Measurements from ENCODE around the gene HORMAD2.

Gene HORMAD2

DNA sequence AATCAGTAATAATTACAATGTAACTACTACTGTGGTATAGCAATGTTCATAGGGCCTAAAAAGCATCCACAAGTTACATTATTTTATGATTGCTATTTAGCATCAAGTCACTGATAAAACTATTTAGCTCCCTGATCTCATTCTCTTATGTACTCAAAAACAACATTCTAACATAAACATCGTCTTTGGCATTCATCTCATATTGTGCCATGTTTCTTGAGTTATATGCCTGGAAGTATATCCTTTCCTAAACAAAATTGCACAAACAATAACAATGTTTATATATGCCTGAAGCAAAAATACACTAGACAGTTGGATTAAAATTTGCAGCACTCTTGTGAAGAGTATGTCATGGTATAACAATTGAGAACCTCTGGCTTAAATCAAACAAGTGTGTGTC, 34.1 kb downstream of the HORMAD2 start:
- no peak for DNase-seq

DNA sequence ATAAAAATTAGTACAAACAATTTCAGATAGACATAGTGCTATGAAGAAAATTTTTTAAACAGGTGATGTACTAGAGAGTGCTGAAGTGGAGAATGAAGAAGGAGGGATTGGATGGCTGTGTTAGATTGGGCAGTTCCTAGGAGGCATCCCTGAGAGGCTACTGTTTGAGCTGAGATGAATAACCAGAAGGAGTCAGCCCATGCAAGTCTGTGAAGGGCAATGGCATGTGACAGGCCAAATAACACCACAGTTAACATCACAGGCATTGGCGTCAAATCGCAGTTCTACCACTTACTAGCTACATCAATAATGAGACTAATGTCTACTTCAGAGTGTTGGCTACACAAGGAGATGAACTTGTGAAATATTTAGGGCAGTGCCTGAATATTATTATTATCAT, 35.4 kb downstream of the HORMAD2 start:
- no peak for DNase-seq

DNA sequence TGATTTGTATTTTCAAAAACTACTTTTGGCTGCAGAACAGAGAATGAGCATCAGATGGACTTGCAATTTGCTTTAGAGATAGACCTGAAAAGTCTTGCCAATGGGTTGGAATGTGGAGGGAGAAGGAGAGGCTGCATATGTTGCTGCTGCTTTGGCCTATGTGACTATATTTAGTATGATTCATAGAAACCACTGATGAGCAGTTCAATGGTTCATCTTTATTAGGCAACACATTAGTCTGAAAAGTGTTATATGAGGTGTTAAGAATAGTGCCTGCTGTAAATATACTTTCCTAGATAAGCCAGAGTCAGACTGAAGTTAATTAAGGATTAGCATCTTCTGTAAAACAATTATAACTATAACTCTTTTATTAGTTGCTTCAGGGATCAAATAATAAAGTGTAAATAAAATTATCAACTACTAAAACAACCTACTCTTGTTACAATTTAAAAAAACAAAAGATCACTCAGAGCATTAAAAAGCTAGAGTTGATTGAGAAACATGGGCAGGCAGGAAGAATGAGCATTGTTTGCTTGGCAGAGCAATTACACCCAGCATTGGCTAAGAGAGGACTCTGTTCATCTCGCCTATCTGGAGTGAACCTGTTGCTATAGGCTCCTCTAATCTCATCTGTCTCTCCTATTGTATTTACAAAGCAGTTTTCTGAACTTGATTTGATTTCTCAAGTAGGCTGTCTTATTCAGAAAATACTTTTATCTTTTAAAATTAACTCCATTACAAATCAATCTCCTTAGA, 36.3 kb downstream of the HORMAD2 start:
- DNase-seq, result no peak

- DNase-seq, result no peak
Measured at GRCh38 chr22:30117256-30117655, 37.0 kb downstream of the HORMAD2 start.

GRCh38 chr22:30118291-30118690, 38.0 kb downstream of the HORMAD2 start:
- no peak for DNase-seq

DNA sequence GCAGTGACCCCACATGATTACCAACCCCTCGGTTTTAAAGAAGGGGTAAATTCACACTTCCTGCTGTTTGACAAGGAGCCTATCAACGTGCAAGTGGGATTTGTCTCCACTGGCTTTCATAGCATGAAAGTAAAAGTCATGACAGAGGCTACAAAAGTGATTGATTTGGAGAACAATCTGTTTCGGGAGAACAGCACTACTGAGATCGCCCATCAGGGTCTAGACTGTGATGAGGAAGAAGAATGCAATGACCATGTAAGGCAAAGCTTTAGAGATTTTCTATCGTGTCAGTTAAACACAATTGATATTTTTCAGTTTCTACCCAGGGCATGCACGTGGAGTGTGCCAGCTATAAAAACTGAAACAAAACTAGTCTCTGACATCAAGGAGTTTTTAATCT, 41.7 kb downstream of the HORMAD2 start:
- no peak for DNase-seq

- DNase-seq, result no peak
Measured at GRCh38 chr22:30123463-30123862, 43.2 kb downstream of the HORMAD2 start.

DNA sequence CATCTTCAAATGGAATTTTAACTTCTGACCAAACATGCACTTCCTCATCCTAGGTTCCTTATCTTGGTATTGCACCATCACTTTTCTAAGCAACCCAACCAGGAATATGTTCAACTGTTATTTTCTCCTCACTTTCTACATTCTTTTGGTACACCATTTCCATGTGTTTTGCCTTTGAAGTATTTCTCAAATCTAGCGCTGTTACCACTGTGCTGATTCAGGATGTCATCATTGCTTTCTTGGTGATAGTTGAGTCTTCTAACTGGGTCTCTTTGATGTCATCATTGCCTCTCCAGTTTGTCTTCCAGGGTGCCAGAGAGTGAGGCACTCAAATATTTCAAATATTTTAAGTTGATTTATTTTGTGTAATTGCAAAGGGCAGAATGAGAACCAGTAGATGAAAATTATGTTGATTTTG, 47.5 kb downstream of the HORMAD2 start:
- DNase-seq, result no peak

DNA sequence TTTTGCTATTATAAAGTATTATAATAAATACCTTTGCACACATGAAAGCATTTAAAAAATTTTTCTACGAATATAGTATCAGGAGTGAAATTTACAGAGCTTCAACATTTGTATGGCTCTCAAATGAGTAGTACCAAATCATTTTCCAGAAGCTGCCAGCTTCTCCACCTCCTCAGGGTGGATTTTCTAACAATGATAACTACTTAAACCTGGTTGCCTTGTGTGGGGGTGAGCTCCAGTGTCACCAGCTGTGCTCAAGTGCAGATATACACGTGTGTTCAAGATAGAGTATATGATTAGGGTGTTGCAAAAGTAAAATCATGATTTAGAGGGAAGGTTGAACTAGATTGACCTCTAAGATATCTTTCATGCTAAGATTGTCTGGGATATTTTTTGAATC, 48.2 kb downstream of the HORMAD2 start:
- no peak for DNase-seq

- no peak for DNase-seq
Measured at GRCh38 chr22:30129636-30130035, 49.4 kb downstream of the HORMAD2 start.

DNA sequence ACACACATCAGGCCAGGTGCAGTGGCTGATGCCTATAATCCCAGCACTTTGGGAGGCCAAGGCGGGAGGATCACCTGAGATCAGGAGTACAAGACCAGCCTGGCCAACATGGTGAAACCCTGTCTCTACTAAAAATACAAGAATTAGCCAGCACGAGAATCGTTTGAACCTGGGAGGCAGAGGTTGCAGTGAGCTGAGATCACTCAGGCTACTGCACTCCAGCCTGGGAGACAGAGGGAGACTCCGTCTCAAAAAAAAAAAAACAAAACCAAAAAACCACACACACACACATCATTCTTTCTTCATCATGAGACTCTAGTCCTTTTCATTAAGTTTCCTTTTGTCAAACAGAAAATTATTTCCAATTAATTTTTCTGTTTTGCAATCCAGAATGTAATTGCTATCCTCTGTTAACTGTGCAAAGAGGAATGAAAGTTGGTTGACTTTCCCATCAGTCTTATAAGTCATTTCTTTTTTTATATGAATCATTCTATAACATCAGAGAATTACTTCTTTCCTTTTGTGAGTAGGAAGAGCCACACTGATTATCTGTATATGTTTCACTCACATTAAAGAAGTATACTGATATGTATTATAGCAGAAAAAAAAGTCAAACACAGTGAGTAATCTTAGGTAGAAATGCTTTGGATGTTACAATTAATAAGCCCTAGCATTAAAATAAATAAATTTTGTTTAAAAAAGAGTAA, 52.2 kb downstream of the HORMAD2 start:
- DNase-seq, result no peak

GRCh38 chr22:30140414-30140813, 60.1 kb downstream of the HORMAD2 start:
- no peak for DNase-seq

- DNase-seq, result no peak
Measured at GRCh38 chr22:30143265-30143664, 63.0 kb downstream of the HORMAD2 start.

GRCh38 chr22:30144391-30144790, 64.1 kb downstream of the HORMAD2 start:
- no peak for DNase-seq

- DNase-seq, result no peak
Measured at GRCh38 chr22:30150212-30150611, 69.9 kb downstream of the HORMAD2 start.

- no peak for DNase-seq
Measured at GRCh38 chr22:30158277-30158676, 78.0 kb downstream of the HORMAD2 start.

DNA sequence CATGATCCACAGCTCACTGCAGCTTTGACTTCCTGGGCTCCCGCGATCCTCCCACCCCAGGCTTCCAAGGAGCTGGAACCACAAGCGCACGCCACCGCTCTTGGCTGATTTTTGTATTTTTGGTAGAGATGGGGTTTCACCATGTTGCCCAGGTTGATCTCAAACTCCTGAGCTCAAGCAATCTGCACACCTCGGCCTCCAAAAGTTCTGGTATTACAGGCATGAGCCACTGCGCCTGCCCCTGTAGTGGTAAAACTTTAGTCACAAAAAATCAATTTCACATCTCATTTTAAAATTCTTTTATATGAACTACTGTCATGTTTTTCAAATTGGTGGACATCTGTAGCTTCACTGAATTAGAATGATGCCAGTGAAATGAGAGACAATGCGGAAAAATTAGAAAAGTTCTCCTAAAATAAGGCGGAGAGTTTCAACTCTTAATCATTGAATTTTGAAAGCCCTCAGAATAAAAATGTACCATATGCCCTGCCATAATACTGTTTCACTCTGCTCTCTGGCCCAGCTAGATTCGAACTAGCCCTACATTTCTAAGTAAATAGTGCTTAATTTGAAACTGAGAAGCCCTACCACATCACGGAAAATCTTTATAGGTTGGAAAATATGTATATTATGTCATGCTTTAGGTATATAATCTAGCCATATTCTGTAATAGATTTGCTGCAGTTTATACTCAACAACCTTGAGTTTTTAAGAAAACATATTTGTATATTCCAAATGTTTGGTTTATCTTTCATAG, 78.7 kb downstream of the HORMAD2 start:
- DNase-seq, result no peak

- DNase-seq, result no peak
Measured at GRCh38 chr22:30159561-30160353, 79.5 kb downstream of the HORMAD2 start.

- DNase-seq, result no peak
Measured at GRCh38 chr22:30161051-30161469, 80.8 kb downstream of the HORMAD2 start.

GRCh38 chr22:30167296-30167695, 87.0 kb downstream of the HORMAD2 start:
- no peak for DNase-seq

GRCh38 chr22:30167734-30168133, 87.5 kb downstream of the HORMAD2 start:
- DNase-seq, result no peak

GRCh38 chr22:30169002-30169401, 88.7 kb downstream of the HORMAD2 start:
- DNase-seq, result no peak

DNA sequence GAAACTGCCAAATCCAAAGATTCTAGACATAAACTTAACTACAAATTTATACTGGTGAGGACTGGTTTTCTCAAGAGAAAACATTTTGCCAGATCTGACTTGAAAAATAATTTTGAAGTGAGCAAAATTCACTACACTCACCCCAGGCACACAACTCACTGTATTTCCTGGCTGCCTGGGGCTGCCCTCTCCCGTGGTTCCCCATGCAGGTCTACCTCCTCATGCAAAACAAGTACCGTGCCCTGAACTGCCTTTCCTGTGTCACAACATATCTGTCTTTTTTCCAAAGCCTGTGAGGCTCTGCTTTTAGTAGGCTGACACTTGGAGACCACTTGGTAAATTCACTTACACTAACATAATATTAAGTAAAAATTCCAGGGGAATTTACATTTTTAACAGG, 89.9 kb downstream of the HORMAD2 start:
- DNase-seq, result no peak
